GM12878 (cell line): Measurements from ENCODE around the gene DNAJC22.

ENCODE experiments used
- CHD2 ChIP-seq: IDR thresholded peaks from 2 replicates; pipeline ENCODE4 v1.6.1; 2011; ENCODE audit warnings: low read depth, low read length, improper control_type of control experiment, borderline replicate concordance
- JUNB ChIP-seq: IDR thresholded peaks from 2 replicates; pipeline ENCODE4 v1.6.1; 2016; ENCODE audit warnings: antibody characterized with exemption, mild to moderate bottlenecking
- JUND ChIP-seq: IDR thresholded peaks from 2 replicates; pipeline ENCODE4 v1.6.1; 2012; ENCODE audit warnings: low read depth, mild to moderate bottlenecking, low read length, improper control_type of control experiment, moderate library complexity
- NFIC ChIP-seq: IDR thresholded peaks from 2 replicates; pipeline ENCODE4 v1.6.1; 2012; ENCODE audit warnings: low read depth, mild to moderate bottlenecking, inconsistent platforms, low read length, moderate library complexity
- POLR2A ChIP-seq: IDR thresholded peaks from 2 replicates; pipeline ENCODE4 v1.6.1; 2011; ENCODE audit warnings: low read depth, mild to moderate bottlenecking, low read length
- POLR2AphosphoS2 ChIP-seq: IDR thresholded peaks from 2 replicates; pipeline ENCODE4 v1.6.1; 2011; ENCODE audit warnings: low read depth, mild to moderate bottlenecking, low read length, improper control_type of control experiment, moderate library complexity
- TAF1 ChIP-seq: IDR thresholded peaks from 2 replicates; pipeline ENCODE4 v1.6.1; 2011; ENCODE audit warnings: mild to moderate bottlenecking, low read depth, low read length, borderline replicate concordance
- YY1 ChIP-seq: IDR thresholded peaks from 2 replicates; pipeline ENCODE4 v1.6.1; 2011; ENCODE audit warnings: low read depth, mild to moderate bottlenecking, low read length
- TF ChIP-seq, protein P1 (sequence below): fragments of 150-350 bp; IDR thresholded peaks from 2 replicates; pipeline ENCODE4 v1.6.1; 2014; ENCODE audit warnings: mild to moderate bottlenecking, low read depth, low read length
- TF ChIP-seq, protein P2 (sequence below), 3 experiments: IDR thresholded peaks in 2 of 3; conservative IDR thresholded peaks in 1 of 3; 2 replicates each; pipeline ENCODE4 v1.5.1; 2011; ENCODE audit warnings: low read depth in 3 of 3, low read length in 3 of 3, mild to moderate bottlenecking in 3 of 3, control low read depth in 2 of 3, moderate library complexity in 2 of 3, inconsistent platforms in 1 of 3, mixed read lengths in 1 of 3; ENCODE audit not compliant: control insufficient read depth in 2 of 3, insufficient read depth in 1 of 3; ENCODE audit errors: extremely low read depth in 1 of 3
- TF ChIP-seq, protein P3 (sequence below): fragments of 450-650 bp; formaldehyde crosslinking; IDR thresholded peaks from 2 replicates; pipeline ENCODE4 v1.4.0; 2020; ENCODE audit warnings: mild to moderate bottlenecking, moderate library complexity
- TF ChIP-seq, protein P4 (sequence below): IDR thresholded peaks from 2 replicates; pipeline ENCODE4 v1.6.1; 2011; ENCODE audit warnings: borderline replicate concordance, low read depth, mild to moderate bottlenecking, moderate library complexity, low read length; ENCODE audit not compliant: insufficient read depth, poor library complexity, severe bottlenecking
- TF ChIP-seq, protein P5 (sequence below): fragments of 450-650 bp; IDR thresholded peaks from 2 replicates; pipeline ENCODE4 v1.6.1; 2017; ENCODE audit warnings: mild to moderate bottlenecking
- TF ChIP-seq, protein P6 (sequence below): fragments of 450-650 bp; IDR thresholded peaks from 2 replicates; pipeline ENCODE4 v1.6.1; 2016; ENCODE audit warnings: mild to moderate bottlenecking

DNA sequence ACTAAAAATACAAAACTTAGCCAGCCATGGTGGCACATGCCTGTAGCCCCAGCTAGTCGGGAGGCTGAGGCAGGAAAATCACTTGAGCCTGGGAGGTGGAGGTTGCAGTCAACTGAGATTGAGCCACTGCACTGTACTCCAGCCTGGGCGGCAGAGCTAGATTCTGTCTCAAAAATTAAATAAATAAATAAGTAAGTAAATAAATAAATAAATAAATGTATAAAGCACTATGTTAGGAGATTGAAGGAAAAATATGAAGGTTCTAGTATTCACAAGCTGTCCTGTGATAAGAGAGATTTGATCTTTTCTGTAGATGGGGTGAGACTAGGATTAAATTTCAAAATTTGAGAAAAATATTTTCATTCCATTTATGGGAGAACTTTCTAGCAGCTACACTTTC lies 5.7 kb downstream of the DNAJC22 start:
- no peak for TF ChIP-seq YY1
- TF ChIP-seq, protein P1, sequence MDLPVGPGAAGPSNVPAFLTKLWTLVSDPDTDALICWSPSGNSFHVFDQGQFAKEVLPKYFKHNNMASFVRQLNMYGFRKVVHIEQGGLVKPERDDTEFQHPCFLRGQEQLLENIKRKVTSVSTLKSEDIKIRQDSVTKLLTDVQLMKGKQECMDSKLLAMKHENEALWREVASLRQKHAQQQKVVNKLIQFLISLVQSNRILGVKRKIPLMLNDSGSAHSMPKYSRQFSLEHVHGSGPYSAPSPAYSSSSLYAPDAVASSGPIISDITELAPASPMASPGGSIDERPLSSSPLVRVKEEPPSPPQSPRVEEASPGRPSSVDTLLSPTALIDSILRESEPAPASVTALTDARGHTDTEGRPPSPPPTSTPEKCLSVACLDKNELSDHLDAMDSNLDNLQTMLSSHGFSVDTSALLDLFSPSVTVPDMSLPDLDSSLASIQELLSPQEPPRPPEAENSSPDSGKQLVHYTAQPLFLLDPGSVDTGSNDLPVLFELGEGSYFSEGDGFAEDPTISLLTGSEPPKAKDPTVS, result no peak
- TF ChIP-seq, protein P2, sequence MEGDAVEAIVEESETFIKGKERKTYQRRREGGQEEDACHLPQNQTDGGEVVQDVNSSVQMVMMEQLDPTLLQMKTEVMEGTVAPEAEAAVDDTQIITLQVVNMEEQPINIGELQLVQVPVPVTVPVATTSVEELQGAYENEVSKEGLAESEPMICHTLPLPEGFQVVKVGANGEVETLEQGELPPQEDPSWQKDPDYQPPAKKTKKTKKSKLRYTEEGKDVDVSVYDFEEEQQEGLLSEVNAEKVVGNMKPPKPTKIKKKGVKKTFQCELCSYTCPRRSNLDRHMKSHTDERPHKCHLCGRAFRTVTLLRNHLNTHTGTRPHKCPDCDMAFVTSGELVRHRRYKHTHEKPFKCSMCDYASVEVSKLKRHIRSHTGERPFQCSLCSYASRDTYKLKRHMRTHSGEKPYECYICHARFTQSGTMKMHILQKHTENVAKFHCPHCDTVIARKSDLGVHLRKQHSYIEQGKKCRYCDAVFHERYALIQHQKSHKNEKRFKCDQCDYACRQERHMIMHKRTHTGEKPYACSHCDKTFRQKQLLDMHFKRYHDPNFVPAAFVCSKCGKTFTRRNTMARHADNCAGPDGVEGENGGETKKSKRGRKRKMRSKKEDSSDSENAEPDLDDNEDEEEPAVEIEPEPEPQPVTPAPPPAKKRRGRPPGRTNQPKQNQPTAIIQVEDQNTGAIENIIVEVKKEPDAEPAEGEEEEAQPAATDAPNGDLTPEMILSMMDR (IDR thresholded peaks at IDR 0.05 in 2 of 3, conservative IDR thresholded peaks at IDR 0.05 in 1 of 3; ENCODE audit: control insufficient read depth in 2 of 3, extremely low read depth in 1 of 3, insufficient read depth in 1 of 3, low read depth in 3 of 3, low read length in 3 of 3), result no peak
- TF ChIP-seq, protein P3, sequence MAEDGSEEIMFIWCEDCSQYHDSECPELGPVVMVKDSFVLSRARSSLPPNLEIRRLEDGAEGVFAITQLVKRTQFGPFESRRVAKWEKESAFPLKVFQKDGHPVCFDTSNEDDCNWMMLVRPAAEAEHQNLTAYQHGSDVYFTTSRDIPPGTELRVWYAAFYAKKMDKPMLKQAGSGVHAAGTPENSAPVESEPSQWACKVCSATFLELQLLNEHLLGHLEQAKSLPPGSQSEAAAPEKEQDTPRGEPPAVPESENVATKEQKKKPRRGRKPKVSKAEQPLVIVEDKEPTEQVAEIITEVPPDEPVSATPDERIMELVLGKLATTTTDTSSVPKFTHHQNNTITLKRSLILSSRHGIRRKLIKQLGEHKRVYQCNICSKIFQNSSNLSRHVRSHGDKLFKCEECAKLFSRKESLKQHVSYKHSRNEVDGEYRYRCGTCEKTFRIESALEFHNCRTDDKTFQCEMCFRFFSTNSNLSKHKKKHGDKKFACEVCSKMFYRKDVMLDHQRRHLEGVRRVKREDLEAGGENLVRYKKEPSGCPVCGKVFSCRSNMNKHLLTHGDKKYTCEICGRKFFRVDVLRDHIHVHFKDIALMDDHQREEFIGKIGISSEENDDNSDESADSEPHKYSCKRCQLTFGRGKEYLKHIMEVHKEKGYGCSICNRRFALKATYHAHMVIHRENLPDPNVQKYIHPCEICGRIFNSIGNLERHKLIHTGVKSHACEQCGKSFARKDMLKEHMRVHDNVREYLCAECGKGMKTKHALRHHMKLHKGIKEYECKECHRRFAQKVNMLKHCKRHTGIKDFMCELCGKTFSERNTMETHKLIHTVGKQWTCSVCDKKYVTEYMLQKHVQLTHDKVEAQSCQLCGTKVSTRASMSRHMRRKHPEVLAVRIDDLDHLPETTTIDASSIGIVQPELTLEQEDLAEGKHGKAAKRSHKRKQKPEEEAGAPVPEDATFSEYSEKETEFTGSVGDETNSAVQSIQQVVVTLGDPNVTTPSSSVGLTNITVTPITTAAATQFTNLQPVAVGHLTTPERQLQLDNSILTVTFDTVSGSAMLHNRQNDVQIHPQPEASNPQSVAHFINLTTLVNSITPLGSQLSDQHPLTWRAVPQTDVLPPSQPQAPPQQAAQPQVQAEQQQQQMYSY (CRISPR knock-in tag), result no peak
- TF ChIP-seq, protein P4, sequence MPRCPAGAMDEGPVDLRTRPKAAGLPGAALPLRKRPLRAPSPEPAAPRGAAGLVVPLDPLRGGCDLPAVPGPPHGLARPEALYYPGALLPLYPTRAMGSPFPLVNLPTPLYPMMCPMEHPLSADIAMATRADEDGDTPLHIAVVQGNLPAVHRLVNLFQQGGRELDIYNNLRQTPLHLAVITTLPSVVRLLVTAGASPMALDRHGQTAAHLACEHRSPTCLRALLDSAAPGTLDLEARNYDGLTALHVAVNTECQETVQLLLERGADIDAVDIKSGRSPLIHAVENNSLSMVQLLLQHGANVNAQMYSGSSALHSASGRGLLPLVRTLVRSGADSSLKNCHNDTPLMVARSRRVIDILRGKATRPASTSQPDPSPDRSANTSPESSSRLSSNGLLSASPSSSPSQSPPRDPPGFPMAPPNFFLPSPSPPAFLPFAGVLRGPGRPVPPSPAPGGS, result no peak
- TF ChIP-seq POLR2A, result no peak
- no peak for TF ChIP-seq TAF1
- TF ChIP-seq POLR2AphosphoS2, result no peak
- TF ChIP-seq, protein P5, sequence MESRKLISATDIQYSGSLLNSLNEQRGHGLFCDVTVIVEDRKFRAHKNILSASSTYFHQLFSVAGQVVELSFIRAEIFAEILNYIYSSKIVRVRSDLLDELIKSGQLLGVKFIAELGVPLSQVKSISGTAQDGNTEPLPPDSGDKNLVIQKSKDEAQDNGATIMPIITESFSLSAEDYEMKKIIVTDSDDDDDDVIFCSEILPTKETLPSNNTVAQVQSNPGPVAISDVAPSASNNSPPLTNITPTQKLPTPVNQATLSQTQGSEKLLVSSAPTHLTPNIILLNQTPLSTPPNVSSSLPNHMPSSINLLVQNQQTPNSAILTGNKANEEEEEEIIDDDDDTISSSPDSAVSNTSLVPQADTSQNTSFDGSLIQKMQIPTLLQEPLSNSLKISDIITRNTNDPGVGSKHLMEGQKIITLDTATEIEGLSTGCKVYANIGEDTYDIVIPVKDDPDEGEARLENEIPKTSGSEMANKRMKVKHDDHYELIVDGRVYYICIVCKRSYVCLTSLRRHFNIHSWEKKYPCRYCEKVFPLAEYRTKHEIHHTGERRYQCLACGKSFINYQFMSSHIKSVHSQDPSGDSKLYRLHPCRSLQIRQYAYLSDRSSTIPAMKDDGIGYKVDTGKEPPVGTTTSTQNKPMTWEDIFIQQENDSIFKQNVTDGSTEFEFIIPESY, result no peak
- TF ChIP-seq, protein P6, sequence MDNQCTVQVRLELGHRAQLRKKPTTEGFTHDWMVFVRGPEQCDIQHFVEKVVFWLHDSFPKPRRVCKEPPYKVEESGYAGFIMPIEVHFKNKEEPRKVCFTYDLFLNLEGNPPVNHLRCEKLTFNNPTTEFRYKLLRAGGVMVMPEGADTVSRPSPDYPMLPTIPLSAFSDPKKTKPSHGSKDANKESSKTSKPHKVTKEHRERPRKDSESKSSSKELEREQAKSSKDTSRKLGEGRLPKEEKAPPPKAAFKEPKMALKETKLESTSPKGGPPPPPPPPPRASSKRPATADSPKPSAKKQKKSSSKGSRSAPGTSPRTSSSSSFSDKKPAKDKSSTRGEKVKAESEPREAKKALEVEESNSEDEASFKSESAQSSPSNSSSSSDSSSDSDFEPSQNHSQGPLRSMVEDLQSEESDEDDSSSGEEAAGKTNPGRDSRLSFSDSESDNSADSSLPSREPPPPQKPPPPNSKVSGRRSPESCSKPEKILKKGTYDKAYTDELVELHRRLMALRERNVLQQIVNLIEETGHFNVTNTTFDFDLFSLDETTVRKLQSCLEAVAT, result no peak
- no peak for TF ChIP-seq JUND
- no peak for TF ChIP-seq CHD2
- TF ChIP-seq NFIC, result no peak
- TF ChIP-seq JUNB, result no peak
